GM23338 (cell line): ENCODE data around the gene KRTAP1-4.

Experiments used
- EZH2 ChIP-seq: fragments of 200-600 bp; sonication (generic); IDR thresholded peaks from one replicate; pipeline ENCODE4 v1.8.0; 2017; ENCODE audit warnings: antibody characterized with exemption, mild to moderate bottlenecking, low read depth; ENCODE audit not compliant: unreplicated experiment
- JUNB ChIP-seq: IDR thresholded peaks from one replicate; pipeline ENCODE4 v1.6.1; 2016; ENCODE audit warnings: antibody characterized with exemption; ENCODE audit not compliant: unreplicated experiment
- POLR2AphosphoS5 ChIP-seq: IDR thresholded peaks from 2 replicates; pipeline ENCODE4 v1.6.1; 2016; ENCODE audit warnings: antibody characterized with exemption, low read depth
- TF ChIP-seq, protein P1 (sequence below), 2 experiments: fragments of 200-600 bp in 1 of 2; sonication (generic) in 1 of 2; conservative IDR thresholded peaks; 2 replicates each; pipeline versions ENCODE4 v1.5.1 to v1.6.1; 2016 to 2017; ENCODE audit warnings: antibody characterized with exemption in 2 of 2, low read depth in 2 of 2, mild to moderate bottlenecking in 2 of 2, moderate library complexity in 1 of 2
- TF ChIP-seq, protein P2 (sequence below): IDR thresholded peaks from one replicate; pipeline ENCODE4 v1.6.1; 2018; ENCODE audit warnings: antibody characterized with exemption; ENCODE audit not compliant: unreplicated experiment

DNA sequence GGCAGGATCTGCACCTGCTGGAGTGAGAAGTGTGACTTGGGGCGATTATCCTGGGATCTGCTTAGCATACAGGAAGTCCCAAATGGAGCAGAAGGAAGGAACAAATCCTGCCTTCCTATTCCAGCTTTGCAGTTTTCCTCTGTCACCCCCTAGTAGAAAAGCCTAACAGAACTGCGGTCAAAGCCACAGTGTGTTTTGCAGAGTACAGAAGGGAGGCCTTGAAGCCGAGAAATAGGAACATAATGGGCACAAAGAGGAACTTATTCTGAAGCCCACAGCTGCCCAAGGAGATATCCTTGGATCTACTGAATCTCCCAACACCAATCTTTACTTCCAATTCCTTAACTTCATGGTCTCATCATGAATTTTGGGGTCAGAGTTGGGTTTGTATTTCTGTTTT lies 11.5 kb downstream of the KRTAP1-4 start:
- TF ChIP-seq EZH2 (no peak), JUNB (no peak), POLR2AphosphoS5 (no peak)
- TF ChIP-seq, protein P1, sequence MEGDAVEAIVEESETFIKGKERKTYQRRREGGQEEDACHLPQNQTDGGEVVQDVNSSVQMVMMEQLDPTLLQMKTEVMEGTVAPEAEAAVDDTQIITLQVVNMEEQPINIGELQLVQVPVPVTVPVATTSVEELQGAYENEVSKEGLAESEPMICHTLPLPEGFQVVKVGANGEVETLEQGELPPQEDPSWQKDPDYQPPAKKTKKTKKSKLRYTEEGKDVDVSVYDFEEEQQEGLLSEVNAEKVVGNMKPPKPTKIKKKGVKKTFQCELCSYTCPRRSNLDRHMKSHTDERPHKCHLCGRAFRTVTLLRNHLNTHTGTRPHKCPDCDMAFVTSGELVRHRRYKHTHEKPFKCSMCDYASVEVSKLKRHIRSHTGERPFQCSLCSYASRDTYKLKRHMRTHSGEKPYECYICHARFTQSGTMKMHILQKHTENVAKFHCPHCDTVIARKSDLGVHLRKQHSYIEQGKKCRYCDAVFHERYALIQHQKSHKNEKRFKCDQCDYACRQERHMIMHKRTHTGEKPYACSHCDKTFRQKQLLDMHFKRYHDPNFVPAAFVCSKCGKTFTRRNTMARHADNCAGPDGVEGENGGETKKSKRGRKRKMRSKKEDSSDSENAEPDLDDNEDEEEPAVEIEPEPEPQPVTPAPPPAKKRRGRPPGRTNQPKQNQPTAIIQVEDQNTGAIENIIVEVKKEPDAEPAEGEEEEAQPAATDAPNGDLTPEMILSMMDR (conservative IDR thresholded peaks at IDR 0.05; ENCODE audit: low read depth in 2 of 2), result no peak
- TF ChIP-seq, protein P2, sequence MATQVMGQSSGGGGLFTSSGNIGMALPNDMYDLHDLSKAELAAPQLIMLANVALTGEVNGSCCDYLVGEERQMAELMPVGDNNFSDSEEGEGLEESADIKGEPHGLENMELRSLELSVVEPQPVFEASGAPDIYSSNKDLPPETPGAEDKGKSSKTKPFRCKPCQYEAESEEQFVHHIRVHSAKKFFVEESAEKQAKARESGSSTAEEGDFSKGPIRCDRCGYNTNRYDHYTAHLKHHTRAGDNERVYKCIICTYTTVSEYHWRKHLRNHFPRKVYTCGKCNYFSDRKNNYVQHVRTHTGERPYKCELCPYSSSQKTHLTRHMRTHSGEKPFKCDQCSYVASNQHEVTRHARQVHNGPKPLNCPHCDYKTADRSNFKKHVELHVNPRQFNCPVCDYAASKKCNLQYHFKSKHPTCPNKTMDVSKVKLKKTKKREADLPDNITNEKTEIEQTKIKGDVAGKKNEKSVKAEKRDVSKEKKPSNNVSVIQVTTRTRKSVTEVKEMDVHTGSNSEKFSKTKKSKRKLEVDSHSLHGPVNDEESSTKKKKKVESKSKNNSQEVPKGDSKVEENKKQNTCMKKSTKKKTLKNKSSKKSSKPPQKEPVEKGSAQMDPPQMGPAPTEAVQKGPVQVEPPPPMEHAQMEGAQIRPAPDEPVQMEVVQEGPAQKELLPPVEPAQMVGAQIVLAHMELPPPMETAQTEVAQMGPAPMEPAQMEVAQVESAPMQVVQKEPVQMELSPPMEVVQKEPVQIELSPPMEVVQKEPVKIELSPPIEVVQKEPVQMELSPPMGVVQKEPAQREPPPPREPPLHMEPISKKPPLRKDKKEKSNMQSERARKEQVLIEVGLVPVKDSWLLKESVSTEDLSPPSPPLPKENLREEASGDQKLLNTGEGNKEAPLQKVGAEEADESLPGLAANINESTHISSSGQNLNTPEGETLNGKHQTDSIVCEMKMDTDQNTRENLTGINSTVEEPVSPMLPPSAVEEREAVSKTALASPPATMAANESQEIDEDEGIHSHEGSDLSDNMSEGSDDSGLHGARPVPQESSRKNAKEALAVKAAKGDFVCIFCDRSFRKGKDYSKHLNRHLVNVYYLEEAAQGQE, result no peak
